ENCODE measurements around the gene RETREG1.

RETREG1 gene

GRCh38 chr5:16563686-16564085 is 53.1 kb downstream of the RETREG1 start:
- H3K4me3 ChIP-seq (ENCODE audit: low read depth in 1 of 2, low read length in 2 of 2): no peak overlapping the region
- H3K9me3 ChIP-seq (ENCODE audit: control insufficient read depth in 1 of 2, low read length in 2 of 2): no peaks in the 10 kb centered on the region
- H3K27ac ChIP-seq (ENCODE audit: low read length): no peak overlapping the region
- H3K36me3 ChIP-seq (ENCODE audit: control insufficient read depth in 1 of 2, insufficient read depth in 2 of 2, low read length in 2 of 2): no peaks in the 10 kb centered on the region
- no peaks in the 10 kb centered on the region for H3K27me3 ChIP-seq (ENCODE audit: low read depth, low read length)
- H3K4me1 ChIP-seq (ENCODE audit: control insufficient read depth in 1 of 2, insufficient read depth in 2 of 2, low read length in 2 of 2): no peaks in the 10 kb centered on the region

- Histone ChIP-seq H3K4me1 (ENCODE audit: control insufficient read depth in 1 of 2, insufficient read depth in 2 of 2, low read length in 2 of 2) (no peaks in the 10 kb centered on the region), H3K36me3 (ENCODE audit: control insufficient read depth in 1 of 2, insufficient read depth in 2 of 2, low read length in 2 of 2) (no peaks in the 10 kb centered on the region), H3K4me3 (ENCODE audit: low read depth in 1 of 2, low read length in 2 of 2) (no peak overlapping the region), H3K9me3 (ENCODE audit: control insufficient read depth in 1 of 2, low read length in 2 of 2) (no peaks in the 10 kb centered on the region), H3K27ac (ENCODE audit: low read length) (no peak overlapping the region), H3K27me3 (ENCODE audit: low read depth, low read length) (no peaks in the 10 kb centered on the region)
Observed at GRCh38 chr5:16561660-16562059, 55.1 kb downstream of the RETREG1 start.

- Histone ChIP-seq H3K27me3 (ENCODE audit: low read depth, low read length) (no peaks in the 10 kb centered on the region), H3K27ac (ENCODE audit: low read length) (no peak overlapping the region), H3K4me3 (ENCODE audit: low read depth in 1 of 2, low read length in 2 of 2) (no peak overlapping the region), H3K36me3 (ENCODE audit: control insufficient read depth in 1 of 2, insufficient read depth in 2 of 2, low read length in 2 of 2) (no peaks in the 10 kb centered on the region), H3K9me3 (ENCODE audit: control insufficient read depth in 1 of 2, low read length in 2 of 2) (no peaks in the 10 kb centered on the region), H3K4me1 (ENCODE audit: control insufficient read depth in 1 of 2, insufficient read depth in 2 of 2, low read length in 2 of 2) (no peaks in the 10 kb centered on the region)
Observed at GRCh38 chr5:16559702-16560101, 57.1 kb downstream of the RETREG1 start.

GRCh38 chr5:16558984-16559629 is 57.7 kb downstream of the RETREG1 start:
- H3K4me3 ChIP-seq (ENCODE audit: low read depth in 1 of 2, low read length in 2 of 2): no peak overlapping the region
- no peaks in the 10 kb centered on the region for H3K27me3 ChIP-seq (ENCODE audit: low read depth, low read length)
- H3K9me3 ChIP-seq (ENCODE audit: control insufficient read depth in 1 of 2, low read length in 2 of 2): no peaks in the 10 kb centered on the region
- no peaks in the 10 kb centered on the region for H3K36me3 ChIP-seq (ENCODE audit: control insufficient read depth in 1 of 2, insufficient read depth in 2 of 2, low read length in 2 of 2)
- H3K4me1 ChIP-seq (ENCODE audit: control insufficient read depth in 1 of 2, insufficient read depth in 2 of 2, low read length in 2 of 2): no peaks in the 10 kb centered on the region
- no peak overlapping the region for H3K27ac ChIP-seq (ENCODE audit: low read length)

GRCh38 chr5:16557477-16557876 is 59.3 kb downstream of the RETREG1 start:
- no peaks in the 10 kb centered on the region for H3K9me3 ChIP-seq (ENCODE audit: control insufficient read depth in 1 of 2, low read length in 2 of 2)
- H3K4me3 ChIP-seq (ENCODE audit: low read depth in 1 of 2, low read length in 2 of 2): no peak overlapping the region
- no peaks in the 10 kb centered on the region for H3K4me1 ChIP-seq (ENCODE audit: control insufficient read depth in 1 of 2, insufficient read depth in 2 of 2, low read length in 2 of 2)
- H3K27ac ChIP-seq (ENCODE audit: low read length): no peak overlapping the region
- H3K36me3 ChIP-seq (ENCODE audit: control insufficient read depth in 1 of 2, insufficient read depth in 2 of 2, low read length in 2 of 2): no peaks in the 10 kb centered on the region
- H3K27me3 ChIP-seq (ENCODE audit: low read depth, low read length): no peaks in the 10 kb centered on the region

- Histone ChIP-seq H3K4me3 (ENCODE audit: low read depth in 1 of 2, low read length in 2 of 2) (no peak overlapping the region), H3K4me1 (ENCODE audit: control insufficient read depth in 1 of 2, insufficient read depth in 2 of 2, low read length in 2 of 2) (peaks cover 0 to 5% of the 10 kb centered on the region in 2 donors), H3K27me3 (ENCODE audit: low read depth, low read length) (no peaks in the 10 kb centered on the region), H3K9me3 (ENCODE audit: control insufficient read depth in 1 of 2, low read length in 2 of 2) (no peaks in the 10 kb centered on the region), H3K27ac (ENCODE audit: low read length) (no peak overlapping the region), H3K36me3 (ENCODE audit: control insufficient read depth in 1 of 2, insufficient read depth in 2 of 2, low read length in 2 of 2) (no peaks in the 10 kb centered on the region)
Observed at GRCh38 chr5:16554110-16554509, 62.7 kb downstream of the RETREG1 start.

- no peaks in the 10 kb centered on the region for H3K9me3 ChIP-seq (ENCODE audit: control insufficient read depth in 1 of 2, low read length in 2 of 2)
- no peaks in the 10 kb centered on the region for H3K27me3 ChIP-seq (ENCODE audit: low read depth, low read length)
- peaks cover 0 to 5% of the 10 kb centered on the region in 2 donors for H3K4me1 ChIP-seq (ENCODE audit: control insufficient read depth in 1 of 2, insufficient read depth in 2 of 2, low read length in 2 of 2)
- no peak overlapping the region for H3K27ac ChIP-seq (ENCODE audit: low read length)
- no peak overlapping the region for H3K4me3 ChIP-seq (ENCODE audit: low read depth in 1 of 2, low read length in 2 of 2)
- H3K36me3 ChIP-seq (ENCODE audit: control insufficient read depth in 1 of 2, insufficient read depth in 2 of 2, low read length in 2 of 2): no peaks in the 10 kb centered on the region
Observed at GRCh38 chr5:16552666-16553343, 64.0 kb downstream of the RETREG1 start.

GRCh38 chr5:16551628-16552027 is 65.2 kb downstream of the RETREG1 start:
- Histone ChIP-seq H3K4me1 (ENCODE audit: control insufficient read depth in 1 of 2, insufficient read depth in 2 of 2, low read length in 2 of 2) (peaks cover 0 to 5% of the 10 kb centered on the region in 2 donors), H3K27me3 (ENCODE audit: low read depth, low read length) (no peaks in the 10 kb centered on the region), H3K4me3 (ENCODE audit: low read depth in 1 of 2, low read length in 2 of 2) (no peak overlapping the region), H3K36me3 (ENCODE audit: control insufficient read depth in 1 of 2, insufficient read depth in 2 of 2, low read length in 2 of 2) (no peaks in the 10 kb centered on the region), H3K27ac (ENCODE audit: low read length) (no peak overlapping the region), H3K9me3 (ENCODE audit: control insufficient read depth in 1 of 2, low read length in 2 of 2) (no peaks in the 10 kb centered on the region)

- Histone ChIP-seq H3K9me3 (ENCODE audit: control insufficient read depth in 1 of 2, low read length in 2 of 2) (no peaks in the 10 kb centered on the region), H3K4me3 (ENCODE audit: low read depth in 1 of 2, low read length in 2 of 2) (no peak overlapping the region), H3K27ac (ENCODE audit: low read length) (no peak overlapping the region), H3K27me3 (ENCODE audit: low read depth, low read length) (no peaks in the 10 kb centered on the region), H3K4me1 (ENCODE audit: control insufficient read depth in 1 of 2, insufficient read depth in 2 of 2, low read length in 2 of 2) (peaks cover 0 to 5% of the 10 kb centered on the region in 2 donors), H3K36me3 (ENCODE audit: control insufficient read depth in 1 of 2, insufficient read depth in 2 of 2, low read length in 2 of 2) (no peaks in the 10 kb centered on the region)
Observed at GRCh38 chr5:16550316-16550952, 66.4 kb downstream of the RETREG1 start.

GRCh38 chr5:16549491-16550206 is 67.1 kb downstream of the RETREG1 start:
- H3K4me1 ChIP-seq (ENCODE audit: control insufficient read depth in 1 of 2, insufficient read depth in 2 of 2, low read length in 2 of 2): peaks cover 0 to 5% of the 10 kb centered on the region in 2 donors
- no peak overlapping the region for H3K4me3 ChIP-seq (ENCODE audit: low read depth in 1 of 2, low read length in 2 of 2)
- no peak overlapping the region for H3K27ac ChIP-seq (ENCODE audit: low read length)

GRCh38 chr5:16548812-16549211 is 68.0 kb downstream of the RETREG1 start:
- Histone ChIP-seq H3K36me3 (ENCODE audit: control insufficient read depth in 1 of 2, insufficient read depth in 2 of 2, low read length in 2 of 2) (no peaks in the 10 kb centered on the region), H3K9me3 (ENCODE audit: control insufficient read depth in 1 of 2, low read length in 2 of 2) (no peaks in the 10 kb centered on the region), H3K4me3 (ENCODE audit: low read depth in 1 of 2, low read length in 2 of 2) (no peak overlapping the region), H3K4me1 (ENCODE audit: control insufficient read depth in 1 of 2, insufficient read depth in 2 of 2, low read length in 2 of 2) (peaks cover 0 to 5% of the 10 kb centered on the region in 2 donors), H3K27me3 (ENCODE audit: low read depth, low read length) (no peaks in the 10 kb centered on the region), H3K27ac (ENCODE audit: low read length) (no peak overlapping the region)

More at GRCh38 chr5:16549491-16550206, 67.1 kb downstream of the RETREG1 start:
- Histone ChIP-seq H3K27me3 (ENCODE audit: low read depth, low read length) (no peaks in the 10 kb centered on the region), H3K9me3 (ENCODE audit: control insufficient read depth in 1 of 2, low read length in 2 of 2) (no peaks in the 10 kb centered on the region), H3K36me3 (ENCODE audit: control insufficient read depth in 1 of 2, insufficient read depth in 2 of 2, low read length in 2 of 2) (no peaks in the 10 kb centered on the region)

Data from muscle layer of duodenum (tissue), 2 donors.